AG10803 (cell line): ENCODE results near the gene RPL28.

Experiments used
- DNase-seq: peaks from one replicate; pipeline ENCODE4 v3.0.0; 2010; ENCODE audit warnings: low read depth
- H3K4me3 ChIP-seq: 2 replicates; pipeline ENCODE4 v1.5.1; 2011; ENCODE audit warnings: mild to moderate bottlenecking, low read length, control low read depth
- CTCF ChIP-seq: conservative IDR thresholded peaks from 2 replicates; pipeline ENCODE4 v1.5.1; 2011; ENCODE audit warnings: mild to moderate bottlenecking, low read length, control low read depth, inconsistent platforms

Gene RPL28

GRCh38 chr19:55439052-55439451 lies 53.3 kb downstream of the RPL28 start:
- TF ChIP-seq CTCF, result no peak
- DNase-seq, result no peak
- H3K4me3 ChIP-seq, result no peak overlapping the region

GRCh38 chr19:55440411-55441105 lies 54.8 kb downstream of the RPL28 start:
- H3K4me3 ChIP-seq, result no peak overlapping the region
- no peak for TF ChIP-seq CTCF
- no peak for DNase-seq

GRCh38 chr19:55441319-55441691 lies 55.6 kb downstream of the RPL28 start:
- H3K4me3 ChIP-seq, result no peak overlapping the region
- TF ChIP-seq CTCF, result no peak
- no peak for DNase-seq

- no peak overlapping the region for H3K4me3 ChIP-seq
- DNase-seq, result no peak
- no peak for TF ChIP-seq CTCF
Observed at GRCh38 chr19:55441692-55442321, 56.1 kb downstream of the RPL28 start.

GRCh38 chr19:55442372-55442961 lies 56.7 kb downstream of the RPL28 start:
- no peak overlapping the region for H3K4me3 ChIP-seq
- no peak for DNase-seq
- TF ChIP-seq CTCF, result no peak

- no peak for DNase-seq
- TF ChIP-seq CTCF, result no peak
- no peak within 1 kb of the TSS for H3K4me3 ChIP-seq
Observed at GRCh38 chr19:55443045-55443823, 57.5 kb downstream of the RPL28 start, which contains the start of gene SHISA7. Gene SHISA7 (minus strand): TSS chr19:55443300. CDS start chr19:55442863, 437 bp downstream.
